SK-N-SH treated with all-trans-retinoic acid at 6 μM for 48 hours (cell line): Measurements from ENCODE around the gene DENND6A.

Experiments
- CREB5 ChIP-seq: fragments of 250-450 bp; sonication (Bioruptor Pico); IDR thresholded peaks from 2 replicates; pipeline ENCODE4 v1.5.1; 2020; ENCODE audit warnings: low read depth, mild to moderate bottlenecking, moderate library complexity
- PPARA ChIP-seq: fragments of 250-450 bp; sonication (Bioruptor Pico); IDR thresholded peaks from 2 replicates; pipeline ENCODE4 v1.5.0; 2020; ENCODE audit warnings: mild to moderate bottlenecking, borderline replicate concordance
- TOX ChIP-seq: fragments of 250-450 bp; sonication (Bioruptor Pico); IDR thresholded peaks from 2 replicates; pipeline ENCODE4 v1.8.0; 2021; ENCODE audit warnings: mild to moderate bottlenecking, moderate library complexity, borderline replicate concordance
- ZNF8 ChIP-seq: fragments of 450-650 bp; formaldehyde crosslinking; IDR thresholded peaks from 2 replicates; pipeline ENCODE4 v1.5.0; 2020; ENCODE audit warnings: mild to moderate bottlenecking, moderate library complexity

DNA sequence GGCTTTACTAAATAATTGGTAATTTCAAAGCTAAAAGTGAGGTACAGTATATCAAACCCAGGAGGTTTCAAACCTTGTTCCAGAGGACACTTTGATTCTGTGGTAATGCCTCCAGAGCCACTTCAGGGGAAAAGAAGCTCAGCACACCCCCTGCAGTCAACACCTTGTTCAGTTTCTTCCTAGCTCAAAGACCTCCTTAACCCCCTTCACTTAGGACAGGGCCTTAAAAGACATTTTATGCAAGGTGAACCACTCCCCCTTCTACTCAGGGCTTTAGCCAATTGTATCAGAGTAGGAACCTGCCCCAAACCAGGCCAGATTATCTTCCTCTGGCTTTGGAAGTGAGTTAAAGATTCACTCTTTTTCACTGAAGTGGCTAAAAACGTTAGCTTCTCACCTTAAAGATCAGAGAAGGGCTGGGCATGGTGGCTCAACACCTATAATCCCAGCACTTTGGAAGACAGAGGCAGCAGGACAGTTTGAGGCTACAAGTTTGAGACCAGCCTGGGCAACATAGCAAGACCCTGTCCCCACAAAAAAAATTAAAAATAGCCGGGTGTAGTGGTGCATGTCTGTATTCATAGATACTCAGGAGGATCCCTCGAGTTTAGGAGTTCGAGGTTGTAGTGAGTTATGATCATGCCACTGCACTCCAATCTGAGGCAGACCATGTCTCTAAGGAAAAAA, 3.4 kb downstream of the DENND6A start:
- TF ChIP-seq TOX (CRISPR knock-in tag), result no peak
- no peak for TF ChIP-seq CREB5 (CRISPR knock-in tag)
- no peak for TF ChIP-seq PPARA
- TF ChIP-seq ZNF8 (CRISPR knock-in tag), result no peak
